Activated CD8-positive, alpha-beta T cell treated with anti-CD3 and anti-CD28 coated beads for 36 hours (primary cell): ENCODE results near the gene CDKAL1. TPM values are rescaled to one million over a fixed set of nuclear protein-coding genes. Genes with fewer than 3 reads are reported as not detected.

Source experiments
- ATAC-seq: fragments of 200-7000 bp; cut with Tn5 transposase; one replicate; pipeline ENCODE4 v1.10.0; 2021; ENCODE audit warnings: mild to moderate bottlenecking, moderate library complexity
- CTCF ChIA-PET: fragments of 350-600 bp; sonication (Branson Sonifier 250); formaldehyde crosslinking; loops from one replicate; lab custom pipeline; 2021; ENCODE audit warnings: antibody characterized with exemption; lab: Charles Lee
- POLR2A ChIA-PET: fragments of 350-600 bp; sonication (Branson Sonifier 250); formaldehyde crosslinking; loops from one replicate; lab custom pipeline; 2021; ENCODE audit warnings: antibody characterized with exemption; lab: Charles Lee
- DNase-seq: peaks from one replicate; pipeline ENCODE4 v3.0.0-alpha.2; 2020
- H3K27ac Mint-ChIP-seq: one replicate; pipeline ENCODE4 v1.8.0; 2021; ENCODE audit warnings: mild to moderate bottlenecking, mixed read lengths
- H3K27me3 Mint-ChIP-seq: one replicate; pipeline ENCODE4 v1.8.0; 2021; ENCODE audit warnings: mixed read lengths
- H3K36me3 Mint-ChIP-seq: one replicate; pipeline ENCODE4 v1.8.0; 2021; ENCODE audit warnings: low read depth, mixed read lengths
- H3K4me1 Mint-ChIP-seq: one replicate; pipeline ENCODE4 v1.8.0; 2021; ENCODE audit warnings: low read depth, mixed read lengths
- H3K4me3 Mint-ChIP-seq: one replicate; pipeline ENCODE4 v1.8.0; 2021; ENCODE audit warnings: mild to moderate bottlenecking, moderate library complexity, mixed read lengths
- H3K9me3 Mint-ChIP-seq: one replicate; pipeline ENCODE4 v1.8.0; 2021; ENCODE audit warnings: mixed read lengths
- intact Hi-C: fragments of 100-400 bp; cut with micrococcal nuclease; formaldehyde crosslinking; loops from one replicate; pipeline ENCODE4 v1.10.0; 2022
- total RNA-seq, 2 experiments: library from RNA; stranded (reverse); gene quantifications; one replicate each; pipeline ENCODE4 v1.2.3, GENCODE V29; 2021
- TF ChIP-seq, protein P1 (sequence below): fragments of 200-600 bp; IDR thresholded peaks from one replicate; pipeline ENCODE4 v1.8.0; 2022; ENCODE audit warnings: antibody characterized with exemption, mild to moderate bottlenecking

CDKAL1 gene
- total RNA-seq, 2 experiments from 2014 or later: 21.6 to 23.6 TPM

- ATAC-seq: no peak
- intact Hi-C loops: no loop called here
- H3K9me3 Mint-ChIP-seq: no peaks in the 10 kb centered on the region
- no peak for DNase-seq
- H3K4me1 Mint-ChIP-seq: no peaks in the 10 kb centered on the region
- peaks cover 13% of the 10 kb centered on the region for H3K36me3 Mint-ChIP-seq
- H3K27me3 Mint-ChIP-seq: no peaks in the 10 kb centered on the region
- TF ChIP-seq, protein P1, sequence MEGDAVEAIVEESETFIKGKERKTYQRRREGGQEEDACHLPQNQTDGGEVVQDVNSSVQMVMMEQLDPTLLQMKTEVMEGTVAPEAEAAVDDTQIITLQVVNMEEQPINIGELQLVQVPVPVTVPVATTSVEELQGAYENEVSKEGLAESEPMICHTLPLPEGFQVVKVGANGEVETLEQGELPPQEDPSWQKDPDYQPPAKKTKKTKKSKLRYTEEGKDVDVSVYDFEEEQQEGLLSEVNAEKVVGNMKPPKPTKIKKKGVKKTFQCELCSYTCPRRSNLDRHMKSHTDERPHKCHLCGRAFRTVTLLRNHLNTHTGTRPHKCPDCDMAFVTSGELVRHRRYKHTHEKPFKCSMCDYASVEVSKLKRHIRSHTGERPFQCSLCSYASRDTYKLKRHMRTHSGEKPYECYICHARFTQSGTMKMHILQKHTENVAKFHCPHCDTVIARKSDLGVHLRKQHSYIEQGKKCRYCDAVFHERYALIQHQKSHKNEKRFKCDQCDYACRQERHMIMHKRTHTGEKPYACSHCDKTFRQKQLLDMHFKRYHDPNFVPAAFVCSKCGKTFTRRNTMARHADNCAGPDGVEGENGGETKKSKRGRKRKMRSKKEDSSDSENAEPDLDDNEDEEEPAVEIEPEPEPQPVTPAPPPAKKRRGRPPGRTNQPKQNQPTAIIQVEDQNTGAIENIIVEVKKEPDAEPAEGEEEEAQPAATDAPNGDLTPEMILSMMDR: no peak
- CTCF ChIA-PET: no interaction called here
- POLR2A ChIA-PET: no interaction called here
- H3K27ac Mint-ChIP-seq: no peak overlapping the region
- no peak overlapping the region for H3K4me3 Mint-ChIP-seq
These were observed 399.0 kb downstream of the CDKAL1 start for GRCh38 chr6:20933057-20933788.

GRCh38 chr6:20936949-20937348 is 402.7 kb downstream of the CDKAL1 start:
- H3K27ac Mint-ChIP-seq: no peak overlapping the region
- peaks cover 16% of the 10 kb centered on the region for H3K36me3 Mint-ChIP-seq
- H3K9me3 Mint-ChIP-seq: peaks cover 6% of the 10 kb centered on the region
- no peaks in the 10 kb centered on the region for H3K4me1 Mint-ChIP-seq
- H3K27me3 Mint-ChIP-seq: no peaks in the 10 kb centered on the region
- ATAC-seq: no peak
- DNase-seq: no peak
- H3K4me3 Mint-ChIP-seq: no peak overlapping the region
- TF ChIP-seq, protein P1: no peak
- intact Hi-C loops: no loop called here
- ChIA-PET POLR2A (no interaction called here), CTCF (interaction anchor here (0.7 kb wide), 1 partner anchor 231 kb away, joined by 3 read pairs; no protein-coding TSS in a partner anchor)

DNA sequence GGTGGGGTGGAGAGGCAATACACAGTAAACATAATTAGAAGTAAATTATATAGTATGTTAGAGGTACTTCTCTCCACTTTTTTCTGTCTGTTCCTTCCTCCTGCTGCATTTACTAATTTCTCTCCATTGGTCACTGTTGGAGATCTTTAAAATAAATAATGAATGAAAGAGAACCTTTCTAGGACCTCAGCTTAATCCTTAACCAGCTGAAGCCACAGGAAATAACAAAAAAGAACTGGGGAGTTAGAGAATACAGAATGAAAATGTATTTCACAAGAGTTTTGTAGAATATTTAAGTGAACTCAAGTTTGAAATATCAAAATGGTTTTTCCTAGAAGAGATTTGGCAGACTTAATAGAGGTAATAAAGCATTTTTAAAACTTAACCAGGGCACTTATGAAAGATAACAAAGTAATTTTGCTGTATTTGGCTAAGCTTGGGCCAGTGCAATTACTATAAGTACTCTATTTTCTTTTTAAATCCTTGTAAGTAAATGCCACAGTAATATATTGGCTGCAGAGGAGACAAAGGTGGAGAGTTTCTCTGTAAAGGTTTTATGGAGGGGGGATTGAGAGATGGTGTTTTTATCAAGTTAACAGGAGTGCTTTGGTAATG is 405.0 kb downstream of the CDKAL1 start:
- ChIA-PET CTCF (no interaction called here), POLR2A (no interaction called here)
- Mint-ChIP-seq H3K27ac (no peak overlapping the region), H3K9me3 (peaks cover 10% of the 10 kb centered on the region), H3K36me3 (peaks cover 20% of the 10 kb centered on the region), H3K4me3 (no peak overlapping the region), H3K4me1 (no peaks in the 10 kb centered on the region), H3K27me3 (no peaks in the 10 kb centered on the region)
- DNase-seq (no peak), ATAC-seq (no peak)
- intact Hi-C loops: no loop called here
- TF ChIP-seq, protein P1: no peak

GRCh38 chr6:20943040-20943627 is 408.9 kb downstream of the CDKAL1 start:
- ChIA-PET CTCF (no interaction called here), POLR2A (no interaction called here)
- TF ChIP-seq, protein P1: no peak
- Mint-ChIP-seq H3K36me3 (peaks cover 9% of the 10 kb centered on the region), H3K9me3 (peaks cover 10% of the 10 kb centered on the region), H3K27me3 (no peaks in the 10 kb centered on the region), H3K4me3 (no peak overlapping the region), H3K27ac (no peak overlapping the region), H3K4me1 (peaks cover 5% of the 10 kb centered on the region)
- no peak for ATAC-seq
- DNase-seq: no peak
- intact Hi-C loops: no loop called here

GRCh38 chr6:20943922-20944321 is 409.7 kb downstream of the CDKAL1 start:
- ATAC-seq: no peak
- H3K27me3 Mint-ChIP-seq: no peaks in the 10 kb centered on the region
- no peak overlapping the region for H3K27ac Mint-ChIP-seq
- TF ChIP-seq, protein P1: no peak
- H3K4me1 Mint-ChIP-seq: peaks cover 5% of the 10 kb centered on the region
- intact Hi-C loops: no loop called here
- peaks cover 10% of the 10 kb centered on the region for H3K9me3 Mint-ChIP-seq
- H3K4me3 Mint-ChIP-seq: no peak overlapping the region
- POLR2A ChIA-PET: no interaction called here
- no peak for DNase-seq
- H3K36me3 Mint-ChIP-seq: peaks cover 7% of the 10 kb centered on the region
- CTCF ChIA-PET: no interaction called here
